PFSK-1 (cell line): ENCODE measurements around the gene SCYGR5.

Source experiments
- POLR2AphosphoS5 ChIP-seq: IDR thresholded peaks from 2 replicates; pipeline ENCODE4 v1.6.1; 2012; ENCODE audit warnings: low read depth, mild to moderate bottlenecking, control low read depth, low read length, moderate library complexity
- TAF1 ChIP-seq: IDR thresholded peaks from 2 replicates; pipeline ENCODE4 v1.6.1; 2012; ENCODE audit warnings: low read length, control low read depth, borderline replicate concordance; ENCODE audit not compliant: insufficient read depth

- TF ChIP-seq TAF1 (no peak), POLR2AphosphoS5 (no peak)
These were observed 5.5 kb upstream of the SCYGR5 start for GRCh38 chr2:227661025-227661649.
